Fibroblast of lung (primary cell): ENCODE results near the gene MAN2B2.

Experiments
- CTCF ChIP-seq, 2 donors: IDR thresholded peaks in 1 of 2; conservative IDR thresholded peaks in 1 of 2; 1 replicate in 1 of 2; 2 replicates in 1 of 2; pipeline ENCODE4 v1.5.1; 2011 to 2012; ENCODE audit warnings: low read length in 2 of 2, control low read depth in 1 of 2, inconsistent platforms in 1 of 2, low read depth in 1 of 2, mild to moderate bottlenecking in 1 of 2
- EZH2 ChIP-seq: IDR thresholded peaks from 2 replicates; pipeline ENCODE4 v1.5.1; 2012; ENCODE audit warnings: low read length, control low read depth, mild to moderate bottlenecking; ENCODE audit errors: missing control alignments

- TF ChIP-seq CTCF (conservative IDR thresholded peaks at IDR 0.05 in 1 of 2, IDR thresholded peaks at IDR 0.05 in 1 of 2; ENCODE audit: low read depth in 1 of 2, low read length in 2 of 2) (peak; percentile 85 to 86), EZH2 (no peak)
Observed at GRCh38 chr4:6546681-6547447, 28.1 kb upstream of the MAN2B2 start.
